Right ventricle myocardium inferior (tissue), 1 donor: ENCODE data around the gene TPCN1. TPM values are rescaled to one million over a fixed set of nuclear protein-coding genes. Genes with fewer than 3 reads are reported as not detected.

Experiments
- ATAC-seq: fragments of 200-7000 bp; cut with Tn5 transposase; one replicate; pipeline ENCODE4 v1.9.1; 2020; ENCODE audit warnings: mild to moderate bottlenecking, moderate library complexity
- DNase-seq: peaks from one replicate; pipeline ENCODE4 v3.0.0; 2021; ENCODE audit errors: missing footprints
- intact Hi-C: fragments of 100-400 bp; cut with DNase I; formaldehyde crosslinking; loops from one replicate; pipeline ENCODE4 v1.11.0; 2022
- total RNA-seq: library from RNA; stranded (reverse); fragmentation: NEBNext Ultra II Directional; extraction: Animal tissue kit (Norgen Biotek cat#: 25700); gene quantifications from one replicate; pipeline ENCODE4 v1.2.1, GENCODE V29; 2021
- donor health status: DM: no; HTN: yes; CAD: no; lungs with severe emphysema.

Gene TPCN1
- total RNA-seq, 1 donor from 2014 or later: 120 TPM

DNA sequence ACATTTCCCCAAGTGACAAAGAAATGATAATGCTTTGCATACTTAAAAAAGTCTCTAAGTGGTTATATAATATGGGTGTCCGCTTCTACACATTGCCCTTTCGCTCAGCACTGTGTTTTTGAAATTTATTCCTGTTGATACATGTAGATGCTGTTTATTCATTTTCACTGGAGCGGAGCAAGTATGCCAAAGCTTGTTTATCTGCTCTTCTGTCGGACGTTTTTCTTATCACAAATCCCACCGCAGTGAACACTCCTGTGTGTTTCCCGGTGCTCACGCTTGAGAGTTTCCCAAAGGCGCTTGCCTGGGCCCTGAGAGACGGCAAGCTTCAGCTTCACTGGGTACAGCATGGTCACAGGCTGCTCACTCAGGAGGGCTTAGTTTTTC is 50.2 kb downstream of the TPCN1 start:
- intact Hi-C loops: loop anchor here (5.0 kb wide), 1 partner anchor 49 kb away; the partner anchor contains the start of gene TPCN1
- no peak for DNase-seq
- ATAC-seq: no peak

GRCh38 chr12:113271853-113272561 is 50.7 kb downstream of the TPCN1 start:
- DNase-seq (peak; percentile 87), ATAC-seq (peak; percentile 92)
- intact Hi-C loops: loop anchor here (5.0 kb wide), 1 partner anchor 50 kb away; the partner anchor contains the start of gene TPCN1

DNA sequence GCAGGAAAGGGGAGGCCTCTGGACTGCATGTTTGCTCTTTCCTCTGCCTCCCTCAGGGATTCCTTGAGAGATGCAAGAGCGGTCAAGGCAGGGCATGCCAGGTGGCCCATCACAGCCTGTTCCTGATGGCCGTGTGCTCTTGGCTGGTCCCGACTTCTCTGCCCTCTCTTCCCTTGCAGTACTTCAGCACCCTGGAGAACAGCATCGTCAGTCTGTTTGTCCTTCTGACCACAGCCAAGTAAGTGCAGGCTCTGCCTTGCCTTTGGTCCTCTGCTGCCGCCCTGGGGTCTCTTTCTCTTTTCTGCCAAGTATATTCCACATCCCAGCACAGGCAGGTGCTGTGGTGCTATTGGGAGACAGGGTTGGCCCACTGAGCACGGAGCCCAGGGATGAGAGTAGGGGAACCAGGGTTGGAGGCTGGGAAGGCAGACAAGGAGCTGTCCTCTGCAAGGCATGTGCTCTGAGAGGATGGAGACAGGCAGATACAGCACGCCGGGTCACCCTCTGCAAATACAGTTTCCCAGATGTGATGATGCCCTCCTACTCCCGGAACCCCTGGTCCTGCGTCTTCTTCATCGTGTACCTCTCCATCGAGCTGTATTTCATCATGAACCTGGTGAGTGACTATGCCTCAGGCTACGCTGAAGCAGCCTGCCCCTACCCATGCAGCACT is 51.9 kb downstream of the TPCN1 start:
- no peak for ATAC-seq

GRCh38 chr12:113274848-113275247 is 53.6 kb downstream of the TPCN1 start:
- ATAC-seq (peak; percentile 47), DNase-seq (no peak)
- intact Hi-C loops: loop anchor here (5.0 kb wide), 1 partner anchor 53 kb away; the partner anchor contains the start of gene TPCN1

More for the DNA sequence above, 51.9 kb downstream of the TPCN1 start:
- intact Hi-C loops: loop anchor here (5.0 kb wide), 1 partner anchor 51 kb away; the partner anchor contains the start of gene TPCN1
- DNase-seq: no peak

DNA sequence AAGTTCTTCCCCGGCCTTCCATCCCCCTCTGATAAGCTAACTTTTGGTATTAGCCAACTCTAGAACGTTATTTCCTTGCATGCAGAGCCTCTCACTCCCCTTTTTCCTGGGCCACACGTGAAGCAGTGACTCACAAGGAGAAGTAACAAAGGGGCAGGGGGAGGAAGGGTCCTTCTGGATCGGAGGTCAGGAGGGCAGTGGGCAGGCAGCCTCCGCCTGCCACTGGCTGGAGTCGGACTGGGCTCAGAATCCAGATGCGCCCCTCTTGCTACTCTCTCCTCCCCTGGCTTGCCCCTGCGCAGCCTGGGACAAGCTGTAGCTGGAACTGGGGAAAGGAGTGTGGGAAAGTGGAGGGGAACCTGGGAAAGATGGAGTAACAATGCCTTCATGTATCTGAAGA is 55.0 kb downstream of the TPCN1 start:
- ATAC-seq: no peak
- intact Hi-C loops: no loop called here
- DNase-seq: no peak

DNA sequence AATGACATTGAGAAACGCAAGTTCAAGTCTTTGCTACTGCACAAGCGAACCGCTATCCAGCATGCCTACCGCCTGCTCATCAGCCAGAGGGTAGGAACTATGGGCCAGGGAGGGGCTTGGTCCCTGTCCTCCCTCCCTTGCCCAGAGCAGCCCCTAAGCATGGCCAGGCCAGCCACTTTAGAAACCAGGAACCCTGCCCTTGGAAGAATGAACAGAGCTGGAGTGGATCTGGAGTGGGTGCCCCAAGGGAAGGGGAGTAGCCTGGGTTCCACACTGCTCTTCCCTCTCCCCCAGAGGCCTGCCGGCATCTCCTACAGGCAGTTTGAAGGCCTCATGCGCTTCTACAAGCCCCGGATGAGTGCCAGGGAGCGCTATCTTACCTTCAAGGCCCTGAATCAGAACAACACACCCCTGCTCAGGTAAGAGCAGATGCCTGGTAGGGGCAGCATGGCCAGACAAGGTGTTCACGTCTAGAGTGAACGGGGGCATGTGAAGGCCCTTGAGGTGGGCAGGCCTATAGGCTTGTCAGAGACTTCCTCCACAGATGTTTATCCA is 55.8 kb downstream of the TPCN1 start:
- no peak for ATAC-seq
- intact Hi-C loops: no loop called here
- peak; percentile 58 for DNase-seq

DNA sequence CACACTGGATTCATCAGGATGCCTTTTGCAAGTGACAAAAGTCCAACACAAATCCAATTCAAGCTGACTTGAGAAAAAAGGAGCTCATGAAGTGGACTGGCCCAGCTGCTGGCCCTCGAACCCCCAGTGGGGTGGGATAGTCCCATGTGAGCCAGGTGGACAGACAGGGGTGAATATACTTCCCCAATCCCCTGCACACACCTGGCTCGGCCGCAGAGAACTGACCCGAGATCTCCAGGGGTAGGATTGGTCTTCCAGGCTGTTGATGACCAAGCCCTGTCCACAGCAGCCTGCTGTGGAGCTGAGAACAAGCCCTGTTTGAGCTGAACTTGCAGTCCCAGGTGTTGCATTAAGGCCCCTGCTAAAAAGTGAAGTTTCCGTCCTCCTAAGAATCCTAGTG is 56.2 kb downstream of the TPCN1 start:
- intact Hi-C loops: no loop called here
- ATAC-seq: no peak
- DNase-seq: peak; percentile 56

GRCh38 chr12:113278141-113278540 is 56.9 kb downstream of the TPCN1 start:
- intact Hi-C loops: no loop called here
- no peak for DNase-seq
- ATAC-seq: no peak

GRCh38 chr12:113278633-113279032 is 57.4 kb downstream of the TPCN1 start:
- ATAC-seq: no peak
- intact Hi-C loops: no loop called here
- peak; percentile 34 for DNase-seq

DNA sequence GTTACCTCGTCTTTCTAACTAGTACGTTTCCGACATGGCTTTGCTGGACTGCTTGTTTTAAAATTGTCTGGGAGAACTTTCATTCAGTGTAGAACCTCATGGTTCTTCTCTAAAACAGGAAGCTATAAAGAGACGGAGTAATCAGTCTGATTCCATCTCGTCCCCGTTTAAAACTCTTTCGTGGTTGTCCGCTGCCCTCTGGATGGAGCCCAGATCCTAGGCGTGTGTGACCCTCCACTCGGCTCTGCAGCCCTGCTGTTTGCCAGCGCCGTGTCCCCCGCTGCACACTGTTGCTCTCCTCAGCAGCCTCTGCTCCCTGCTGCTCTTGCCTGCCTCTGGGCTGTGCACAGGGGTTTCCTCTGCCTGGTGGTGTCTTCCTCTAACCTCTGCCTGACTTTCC is 63.5 kb downstream of the TPCN1 start:
- DNase-seq: no peak
- intact Hi-C loops: no loop called here

DNA sequence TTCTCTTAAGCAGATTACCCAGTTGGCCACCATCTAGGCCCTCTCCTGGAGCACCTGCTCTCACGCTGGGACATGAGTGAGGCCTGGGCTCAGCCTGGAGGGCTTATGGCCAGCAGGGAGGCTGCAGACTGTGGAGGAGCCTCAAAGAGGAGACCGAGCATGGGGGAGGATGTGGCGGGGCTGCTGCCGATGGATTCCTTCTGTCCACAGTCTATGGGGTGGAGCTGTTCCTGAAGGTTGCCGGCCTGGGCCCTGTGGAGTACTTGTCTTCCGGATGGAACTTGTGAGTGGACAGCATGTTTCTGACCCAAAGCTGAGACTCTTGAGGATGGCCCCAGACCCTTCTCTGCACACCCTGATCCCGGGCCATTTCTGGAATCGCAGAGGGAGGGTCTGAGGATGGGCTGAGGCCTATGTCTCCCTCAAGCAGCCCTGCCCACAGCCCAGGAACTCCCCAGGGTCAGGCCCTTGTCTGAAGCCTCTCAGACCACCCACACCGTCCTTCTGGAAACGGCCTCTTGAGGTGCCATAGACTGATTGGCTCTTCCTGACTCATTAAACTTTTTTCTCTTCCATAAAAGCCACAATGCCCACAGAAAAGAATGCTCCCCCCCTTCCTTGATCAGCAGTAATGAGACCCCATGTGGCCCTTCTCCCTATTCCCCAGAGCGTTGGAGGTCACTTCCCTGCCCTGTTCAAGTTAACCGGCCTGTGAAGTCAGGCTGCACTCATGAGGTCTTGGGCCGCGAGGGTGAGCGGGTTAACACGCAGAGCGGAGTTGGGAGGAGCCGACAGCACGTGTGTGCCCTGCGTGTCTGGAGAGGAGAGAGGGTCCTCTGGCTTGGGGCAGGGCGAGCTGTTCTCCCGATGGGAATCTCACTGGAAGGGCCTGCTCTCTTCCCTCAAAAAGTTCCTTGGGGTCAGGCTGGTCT is 64.7 kb downstream of the TPCN1 start:
- intact Hi-C loops: no loop called here
- DNase-seq (no peak), ATAC-seq (peak; percentile 33)

More for the DNA sequence above, 63.5 kb downstream of the TPCN1 start:
- ATAC-seq: no peak

DNA sequence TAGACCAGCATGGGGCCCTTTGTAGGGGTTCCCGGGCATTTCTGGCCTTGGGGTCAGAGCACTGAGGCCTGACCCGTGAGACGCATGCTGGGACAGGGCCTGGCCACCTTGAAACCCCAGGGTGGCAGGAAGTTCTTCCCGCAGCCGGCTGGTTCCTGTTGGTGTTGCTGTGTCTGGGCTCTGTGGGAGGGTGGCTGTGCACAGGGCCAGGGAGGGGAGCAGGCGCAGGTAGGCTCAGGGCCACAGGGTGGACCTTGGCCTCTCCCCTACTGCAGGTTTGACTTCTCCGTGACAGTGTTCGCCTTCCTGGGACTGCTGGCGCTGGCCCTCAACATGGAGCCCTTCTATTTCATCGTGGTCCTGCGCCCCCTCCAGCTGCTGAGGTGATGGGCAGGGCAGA is 65.4 kb downstream of the TPCN1 start:
- intact Hi-C loops: no loop called here
- ATAC-seq (no peak), DNase-seq (no peak)

- no peak for DNase-seq
- no peak for ATAC-seq
- intact Hi-C loops: no loop called here
These were observed 66.1 kb downstream of the TPCN1 start for GRCh38 chr12:113287146-113287898.

DNA sequence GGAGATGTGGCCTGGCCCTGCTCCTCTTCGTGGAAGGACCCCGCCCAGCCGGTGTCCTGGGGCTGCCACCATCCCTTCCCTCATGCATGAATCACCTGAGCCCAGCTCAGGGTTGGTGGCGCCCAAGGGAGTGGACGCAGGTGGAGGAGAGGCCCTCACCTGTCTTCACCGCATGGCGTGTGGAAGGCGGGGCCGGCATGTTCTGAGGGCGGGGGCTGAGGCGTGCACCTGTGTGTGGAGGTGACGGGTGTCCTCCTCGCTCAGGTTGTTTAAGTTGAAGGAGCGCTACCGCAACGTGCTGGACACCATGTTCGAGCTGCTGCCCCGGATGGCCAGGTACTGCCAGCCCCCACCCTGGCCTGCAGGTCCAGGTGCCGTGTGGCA is 66.6 kb downstream of the TPCN1 start:
- intact Hi-C loops: no loop called here
- DNase-seq (no peak), ATAC-seq (no peak)

- no peak for DNase-seq
- intact Hi-C loops: no loop called here
These were observed 68.1 kb downstream of the TPCN1 start for GRCh38 chr12:113289361-113289760.

GRCh38 chr12:113290506-113290905 is 69.2 kb downstream of the TPCN1 start:
- intact Hi-C loops: no loop called here
- no peak for DNase-seq
- ATAC-seq: no peak

More at GRCh38 chr12:113289361-113289760, 68.1 kb downstream of the TPCN1 start:
- no peak for ATAC-seq

DNA sequence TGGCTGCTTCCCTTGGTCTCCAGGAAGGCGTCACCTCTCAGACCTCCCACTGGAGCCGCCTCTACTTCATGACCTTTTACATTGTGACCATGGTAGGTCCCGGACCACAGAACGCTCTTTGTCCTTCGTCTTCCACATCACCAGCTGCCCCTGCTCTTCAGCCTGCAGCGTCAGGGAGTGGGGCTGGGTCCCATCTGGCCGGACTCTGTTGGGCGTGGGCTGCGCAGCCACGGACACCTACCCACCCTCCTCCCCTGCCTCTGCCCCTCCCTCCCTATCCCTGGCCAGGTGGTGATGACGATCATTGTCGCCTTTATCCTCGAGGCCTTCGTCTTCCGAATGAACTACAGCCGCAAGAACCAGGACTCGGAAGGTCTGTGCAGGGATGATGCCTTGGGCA is 70.3 kb downstream of the TPCN1 start:
- ATAC-seq (no peak), DNase-seq (no peak)
- intact Hi-C loops: no loop called here

GRCh38 chr12:113292091-113292490 is 70.8 kb downstream of the TPCN1 start:
- intact Hi-C loops: no loop called here

More at GRCh38 chr12:113292091-113292490, 70.8 kb downstream of the TPCN1 start:
- ATAC-seq: no peak
- no peak for DNase-seq
